Measurements from ENCODE around the gene USP2. TPM values are rescaled to one million over a fixed set of nuclear protein-coding genes. Genes with fewer than 3 reads are reported as not detected.

Gene USP2
- total RNA-seq, 1 experiment from 2014 or later = 3.1 TPM

- no peak for DNase-seq (ENCODE audit: low read depth, low spot score)
Measured at GRCh38 chr11:119322921-119323531, 58.5 kb downstream of the USP2 start.

GRCh38 chr11:119322360-119322739 lies 59.1 kb downstream of the USP2 start:
- CTCF ChIA-PET = interaction anchor here (0.6 to 4.6 kb wide), 6 partner anchors 16 to 517 kb away, joined by 3 to 43 read pairs (median 6); partner anchors contain the start of gene CBL

More at GRCh38 chr11:119322921-119323531, 58.5 kb downstream of the USP2 start:
- H3K36me3 ChIP-seq (ENCODE audit: control insufficient read depth, insufficient read depth, low read length) = no peaks in the 10 kb centered on the region
- TF ChIP-seq REST (IDR thresholded peaks at IDR 0.05; ENCODE audit: insufficient read depth in 1 of 2, low read depth in 2 of 2, low read length in 1 of 2) = no peak
- TF ChIP-seq SIN3A (IDR thresholded peaks at IDR 0.05; ENCODE audit: borderline replicate concordance, insufficient read depth, low read depth, low read length) = no peak
- TF ChIP-seq POLR2AphosphoS5 (IDR thresholded peaks at IDR 0.05; ENCODE audit: low read depth, low read length) = no peak
- TF ChIP-seq TCF7L2 (IDR thresholded peaks at IDR 0.05; ENCODE audit: low read depth, low read length) = no peak
- no peak for TF ChIP-seq CTCF (IDR thresholded peaks at IDR 0.05)
- BruUV-seq (replicated peaks) = no TSS peak
- POLR2A ChIA-PET = interaction anchor here (0.7 kb wide), 1 partner anchor 263 kb away, joined by 5 read pairs; no protein-coding TSS in a partner anchor
- H3K9me3 ChIP-seq (ENCODE audit: control insufficient read depth, insufficient read depth, low read depth, low read length) = no peaks in the 10 kb centered on the region
- CTCF ChIA-PET = interaction anchor here (0.6 to 4.6 kb wide), 10 partner anchors 11 to 282 kb away, joined by 3 to 43 read pairs (median 4); partner anchors contain the start of genes CBL and RNF26
- in situ Hi-C loops (cut with HindIII; ENCODE audit: low pct_unique_long_range_greater_than_20kb, low sequenced_read_pairs) = no loop called here
- no peak for ATAC-seq
- intact Hi-C loops (cut with micrococcal nuclease; ENCODE audit: unreplicated experiment) = loop anchor here (2.0 to 5.0 kb wide), 3 partner anchors 120 to 222 kb away; partner anchors contain the start of genes ABCG4 and DPAGT1
- H3K4me3 ChIP-seq (ENCODE audit: low read depth in 2 of 2, low read length in 2 of 2) = no peak overlapping the region
- no peak overlapping the region for H3K27ac ChIP-seq (ENCODE audit: low read length)
- peaks cover 34% of the 10 kb centered on the region for H3K4me1 ChIP-seq (ENCODE audit: control insufficient read depth, insufficient read depth, low read length)
- no peaks in the 10 kb centered on the region for H3K27me3 ChIP-seq (ENCODE audit: control insufficient read depth, insufficient read depth, low read length)

More at GRCh38 chr11:119322360-119322739, 59.1 kb downstream of the USP2 start:
- DNase-seq (ENCODE audit: low read depth, low spot score) (no peak), ATAC-seq (no peak)
- peak overlapping the region; percentile 2; the same call in 1 of the 2 replicates for H3K27ac ChIP-seq (ENCODE audit: low read length)
- peak overlapping the region in 1 of 2 experiments; percentile 68; a peak in 1 of 4 replicates for H3K4me3 ChIP-seq (ENCODE audit: low read depth in 2 of 2, low read length in 2 of 2)
- no peaks in the 10 kb centered on the region for H3K9me3 ChIP-seq (ENCODE audit: control insufficient read depth, insufficient read depth, low read depth, low read length)
- peaks cover 41% of the 10 kb centered on the region for H3K4me1 ChIP-seq (ENCODE audit: control insufficient read depth, insufficient read depth, low read length)
- no peak for TF ChIP-seq REST (IDR thresholded peaks at IDR 0.05; ENCODE audit: insufficient read depth in 1 of 2, low read depth in 2 of 2, low read length in 1 of 2)
- TF ChIP-seq TCF7L2 (IDR thresholded peaks at IDR 0.05; ENCODE audit: low read depth, low read length) = no peak
- no peak for TF ChIP-seq POLR2AphosphoS5 (IDR thresholded peaks at IDR 0.05; ENCODE audit: low read depth, low read length)
- TF ChIP-seq SIN3A (IDR thresholded peaks at IDR 0.05; ENCODE audit: borderline replicate concordance, insufficient read depth, low read depth, low read length) = no peak
- H3K36me3 ChIP-seq (ENCODE audit: control insufficient read depth, insufficient read depth, low read length) = no peaks in the 10 kb centered on the region
- intact Hi-C loops (cut with micrococcal nuclease; ENCODE audit: unreplicated experiment) = loop anchor here (2.0 to 5.0 kb wide), 3 partner anchors 120 to 222 kb away; partner anchors contain the start of genes ABCG4 and DPAGT1
- POLR2A ChIA-PET = interaction anchor here (0.7 kb wide), 2 partner anchors 262 to 519 kb away, joined by 3 to 5 read pairs; no protein-coding TSS in a partner anchor
- H3K27me3 ChIP-seq (ENCODE audit: control insufficient read depth, insufficient read depth, low read length) = no peaks in the 10 kb centered on the region
- BruUV-seq (replicated peaks) = no TSS peak
- in situ Hi-C loops (cut with HindIII; ENCODE audit: low pct_unique_long_range_greater_than_20kb, low sequenced_read_pairs) = no loop called here

All from Panc1 (cell line).